GM12878 (cell line): Measurements from ENCODE around the gene GRAMD1B. TPM values are rescaled to one million over a fixed set of nuclear protein-coding genes. Genes with fewer than 3 reads are reported as not detected.

Source experiments
- ATAC-seq: fragments of 200-7000 bp; cut with Tn5 transposase; 3 replicates; pipeline ENCODE4 v1.9.1; 2020; ENCODE audit warnings: mild to moderate bottlenecking, moderate library complexity
- BruUV-seq: library from RNA; stranded (reverse); fragments of 400-500 nt; replicated peaks from 2 replicates; lab custom pipeline; 2021; lab: Mats Ljungman, UMichigan
- CTCF ChIA-PET: fragments of 300-600 bp; sonication (Branson Sonifier 250); formaldehyde crosslinking; extraction: SDS; loops from one replicate; lab custom pipeline; 2021; ENCODE audit warnings: inconsistent platforms; lab: Yijun Ruan, JAX
- POLR2A ChIA-PET: fragments of 350-600 bp; formaldehyde crosslinking; extraction: SDS; loops from one replicate; lab custom pipeline; 2021; ENCODE audit warnings: inconsistent platforms; lab: Charles Lee
- RAD21 ChIA-PET: fragments of 300-600 bp; sonication (Branson Sonifier 250); formaldehyde crosslinking; loops from one replicate; lab custom pipeline; 2023; ENCODE audit warnings: antibody characterized with exemption; ENCODE audit not compliant: unreplicated experiment; lab: Charles Lee
- SMC1A ChIA-PET: fragments of 300-600 bp; sonication (Branson Sonifier 250); formaldehyde crosslinking; loops from one replicate; lab custom pipeline; 2023; ENCODE audit not compliant: unreplicated experiment, uncharacterized antibody; lab: Charles Lee
- DNase-seq: peaks from one replicate; pipeline ENCODE4 v3.0.0-alpha.2; 2011; ENCODE audit warnings: low read depth, low spot score
- FAIRE-seq: peaks from 3 replicates; lab custom pipeline; 2011; peaks lifted over from hg19 to GRCh38; lab: Jason Lieb, UNC
- H2AFZ ChIP-seq: 2 replicates; pipeline ENCODE4 v1.6.0; 2011; ENCODE audit warnings: low read depth, low read length, control low read depth; ENCODE audit not compliant: control insufficient read depth
- H3K27ac ChIP-seq: 2 replicates; pipeline ENCODE4 v1.5.1; 2011; ENCODE audit warnings: control low read depth; ENCODE audit not compliant: control insufficient read depth, insufficient read depth
- H3K27me3 ChIP-seq, 2 experiments: replicated peaks in 1 of 2; 2 replicates each; pipeline versions ENCODE4 v1.6.0 to v1.6.1; 2011; ENCODE audit warnings: low read length in 1 of 2; ENCODE audit not compliant: control insufficient read depth in 2 of 2, insufficient read depth in 2 of 2
- H3K36me3 ChIP-seq, 2 experiments: 2 replicates each; pipeline ENCODE4 v1.5.1; 2011; ENCODE audit warnings: low read length in 1 of 2; ENCODE audit not compliant: control insufficient read depth in 2 of 2, insufficient read depth in 2 of 2
- H3K4me1 ChIP-seq: 2 replicates; pipeline ENCODE4 v1.6.1; 2011; ENCODE audit warnings: mild to moderate bottlenecking, low read length, moderate library complexity, mixed read lengths; ENCODE audit not compliant: control insufficient read depth, insufficient read depth
- H3K4me2 ChIP-seq: 2 replicates; pipeline ENCODE4 v1.6.0; 2011; ENCODE audit warnings: control low read depth; ENCODE audit not compliant: control insufficient read depth, insufficient read depth
- H3K4me3 ChIP-seq: fragments of 200-600 bp; sonication (generic); 2 replicates; pipeline ENCODE4 v1.5.1; 2016
- H3K79me2 ChIP-seq: 2 replicates; pipeline ENCODE4 v1.6.0; 2011; ENCODE audit warnings: low read length; ENCODE audit not compliant: control insufficient read depth, insufficient read depth
- H3K9ac ChIP-seq: 2 replicates; pipeline ENCODE4 v1.8.0; 2011; ENCODE audit warnings: low read length, control low read depth, mixed read lengths; ENCODE audit not compliant: control insufficient read depth, insufficient read depth
- H3K9me3 ChIP-seq: replicated peaks from 3 replicates; pipeline ENCODE4 v1.5.1; 2011; ENCODE audit warnings: mild to moderate bottlenecking, low read length; ENCODE audit not compliant: control insufficient read depth, insufficient read depth
- H4K20me1 ChIP-seq: 2 replicates; pipeline ENCODE4 v1.6.0; 2011; ENCODE audit not compliant: control insufficient read depth, insufficient read depth
- BRCA1 ChIP-seq: IDR thresholded peaks from 2 replicates; pipeline ENCODE4 v1.6.1; 2011; ENCODE audit warnings: low read depth, low read length, improper control_type of control experiment
- CEBPB ChIP-seq, 2 experiments: fragments of 150-350 bp in 1 of 2; IDR thresholded peaks; 2 replicates each; pipeline ENCODE4 v1.6.1; 2012 to 2014; ENCODE audit warnings: low read depth in 2 of 2, low read length in 2 of 2, borderline replicate concordance in 1 of 2, inconsistent platforms in 1 of 2
- ETV6 ChIP-seq, 2 experiments: fragments of 450-650 bp in 1 of 2; IDR thresholded peaks in 1 of 2; conservative IDR thresholded peaks in 1 of 2; 2 replicates each; pipeline ENCODE4 v1.6.1; 2014; ENCODE audit warnings: antibody characterized with exemption in 1 of 2, borderline replicate concordance in 1 of 2, low read depth in 1 of 2, mild to moderate bottlenecking in 1 of 2, moderate library complexity in 1 of 2
- GATAD2B ChIP-seq: fragments of 450-650 bp; conservative IDR thresholded peaks from 2 replicates; pipeline ENCODE4 v1.6.1; 2017; ENCODE audit warnings: low read depth, mild to moderate bottlenecking, moderate library complexity
- NFIC ChIP-seq: IDR thresholded peaks from 2 replicates; pipeline ENCODE4 v1.6.1; 2012; ENCODE audit warnings: low read depth, mild to moderate bottlenecking, inconsistent platforms, low read length, moderate library complexity
- RCOR1 ChIP-seq: conservative IDR thresholded peaks from 2 replicates; pipeline ENCODE4 v1.6.1; 2012; ENCODE audit warnings: low read depth, low read length, improper control_type of control experiment
- WGBS: methylation state at CpG from one replicate; pipeline ENCODE4 v1.1.6; 2016; ENCODE audit warnings: low lambda C conversion rate; ENCODE audit not compliant: insufficient replicate concordance, insufficient coverage; ENCODE audit errors: missing lambda C conversion rate; 5-methylcytosine and 5-hydroxymethylcytosine counted together
- in situ Hi-C: fragments of 300-500 bp; cut with MboI; formaldehyde crosslinking; loops from 9 replicates; pipeline ENCODE4 v1.14.3; 2018; ENCODE audit warnings: mixed read lengths
- intact Hi-C: fragments of 100-400 bp; cut with micrococcal nuclease; formaldehyde crosslinking; loops from one replicate; pipeline ENCODE4 v1.14.2; 2022; ENCODE audit not compliant: unreplicated experiment
- polyA plus RNA-seq, 11 experiments: library from polyadenylated mRNA; depleted of rRNA in 4 of 11; unstranded in 6 of 11; stranded (reverse) in 5 of 11; fragments of >200 nt; fragmentation: Nextera tagmentation in 4 of 11; fragmentation: Illumina TruSeq in 1 of 11; extraction: Ambion mirVana in 4 of 11; extraction: Trizol in 1 of 11; gene quantifications; 1 replicate in 1 of 11; 2 replicates in 10 of 11; pipeline versions ENCODE4 v1.2.1 to v1.2.3, GENCODE V29; 2011 to 2016; ENCODE audit warnings: inconsistent platforms in 2 of 11, missing spikeins in 2 of 11, low read depth in 1 of 11
- total RNA-seq, 4 experiments: library from RNA; depleted of rRNA in 3 of 4; stranded (reverse); fragments of >200 nt in 3 of 4; fragmentation: Illumina TruSeq in 1 of 4; extraction: Trizol in 1 of 4; gene quantifications; 2 replicates each; pipeline versions ENCODE4 v1.2.1 to v1.2.3, GENCODE V29; 2013 to 2021
- TF ChIP-seq, protein P1 (sequence below): fragments of 450-650 bp; IDR thresholded peaks from 2 replicates; pipeline ENCODE4 v1.6.1; 2017; ENCODE audit warnings: mild to moderate bottlenecking, moderate library complexity
- TF ChIP-seq, protein P2 (sequence below): fragments of 450-650 bp; IDR thresholded peaks from 2 replicates; pipeline ENCODE4 v1.6.1; 2017; ENCODE audit warnings: mild to moderate bottlenecking, low read depth, inconsistent platforms; ENCODE audit not compliant: poor library complexity, severe bottlenecking

GRAMD1B gene
- total and polyA plus RNA-seq, 10 of the 15 experiments (the other 5 are each of a cell fraction or from before 2014, with no cell fraction given), result 1.9 to 49.1 (median 26.9) TPM

DNA sequence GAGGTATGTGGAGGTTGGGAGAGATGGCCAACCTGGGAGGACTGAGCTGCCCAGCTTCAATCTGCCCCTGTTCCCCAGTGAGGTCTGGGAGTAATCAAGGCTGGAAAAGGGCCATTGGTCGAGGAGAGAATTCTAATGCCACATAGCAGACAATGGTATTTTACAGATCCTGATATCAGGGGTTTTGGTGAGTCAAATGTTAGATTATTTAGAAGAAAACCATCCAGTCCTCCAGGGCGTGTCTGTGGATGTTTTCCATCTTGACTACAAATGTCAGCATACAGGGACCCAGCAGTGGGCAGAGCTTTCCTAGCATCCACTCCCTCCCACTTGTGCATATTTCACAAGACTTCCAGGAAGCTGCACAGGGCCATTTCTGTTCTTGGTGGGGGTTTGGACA lies 116.4 kb downstream of the GRAMD1B start:
- TF ChIP-seq CEBPB (IDR thresholded peaks at IDR 0.05; ENCODE audit: borderline replicate concordance in 1 of 2, low read depth in 2 of 2, low read length in 2 of 2) (no peak), GATAD2B (no peak)
- ATAC-seq (no peak), FAIRE-seq (no peak), DNase-seq (no peak)
- H4K20me1 ChIP-seq, result 0 out of 2 replicates have a peak, but pooled peaks cover 2% of the 10 kb centered on the region
- no peaks in the 10 kb centered on the region for H3K79me2 ChIP-seq
- POLR2A ChIA-PET, result interaction anchor here (1.1 to 1.7 kb wide), 2 partner anchors 8 to 488 kb away, joined by 3 to 4 read pairs; no protein-coding TSS in a partner anchor
- no peak overlapping the region; the same call in 1 of the 2 replicates for H3K27ac ChIP-seq
- H3K9me3 ChIP-seq, result no peaks in the 10 kb centered on the region
- no TSS peak for BruUV-seq
- WGBS, result 16% methylated on average over 2 of the region's 2 CpGs
- no peaks in the 10 kb centered on the region for H3K27me3 ChIP-seq
- no peak overlapping the region for H3K4me2 ChIP-seq
- in situ Hi-C loops, result no loop called here
- SMC1A ChIA-PET, result interaction anchor here (0.7 to 1.8 kb wide), 19 partner anchors 8 to 243 kb away, joined by 3 to 7 read pairs (median 4); no protein-coding TSS in a partner anchor
- H2AFZ ChIP-seq, result no peak overlapping the region
- CTCF ChIA-PET, result interaction anchor here (0.6 to 5.2 kb wide), 9 partner anchors 8 to 693 kb away, joined by 3 to 26 read pairs (median 5); no protein-coding TSS in a partner anchor
- RAD21 ChIA-PET, result interaction anchor here (0.8 to 1.4 kb wide), 7 partner anchors 9 to 435 kb away, joined by 3 to 7 read pairs (median 3); no protein-coding TSS in a partner anchor
- intact Hi-C loops, result no loop called here
- H3K36me3 ChIP-seq, result no peaks in the 10 kb centered on the region
- no peak overlapping the region for H3K4me3 ChIP-seq
- no peak overlapping the region for H3K9ac ChIP-seq
- H3K4me1 ChIP-seq, result peaks cover 20% of the 10 kb centered on the region

DNA sequence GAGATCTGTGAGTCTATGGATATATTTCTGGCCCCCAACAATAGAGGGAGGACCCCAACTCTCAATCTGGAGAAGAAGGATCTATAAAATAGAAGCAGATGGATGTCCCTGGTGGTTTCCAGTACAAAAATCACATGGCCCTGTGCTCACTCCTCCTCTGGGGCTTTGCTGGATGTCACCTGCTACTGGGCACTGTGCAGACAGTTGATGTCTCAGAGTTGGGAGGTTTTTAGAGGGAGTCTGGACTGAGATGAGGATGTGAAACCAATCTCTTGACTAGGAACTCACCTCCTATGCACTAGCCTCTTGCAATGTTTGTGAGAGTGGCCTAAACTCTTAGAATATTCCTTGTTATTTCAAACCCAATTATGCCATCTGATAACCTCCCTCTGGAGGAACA lies 117.1 kb downstream of the GRAMD1B start:
- peak; percentile 96 for ATAC-seq
- H4K20me1 ChIP-seq, result 0 out of 2 replicates have a peak, but pooled peaks cover 2% of the 10 kb centered on the region
- no peak overlapping the region for H2AFZ ChIP-seq
- TF ChIP-seq, protein P1, sequence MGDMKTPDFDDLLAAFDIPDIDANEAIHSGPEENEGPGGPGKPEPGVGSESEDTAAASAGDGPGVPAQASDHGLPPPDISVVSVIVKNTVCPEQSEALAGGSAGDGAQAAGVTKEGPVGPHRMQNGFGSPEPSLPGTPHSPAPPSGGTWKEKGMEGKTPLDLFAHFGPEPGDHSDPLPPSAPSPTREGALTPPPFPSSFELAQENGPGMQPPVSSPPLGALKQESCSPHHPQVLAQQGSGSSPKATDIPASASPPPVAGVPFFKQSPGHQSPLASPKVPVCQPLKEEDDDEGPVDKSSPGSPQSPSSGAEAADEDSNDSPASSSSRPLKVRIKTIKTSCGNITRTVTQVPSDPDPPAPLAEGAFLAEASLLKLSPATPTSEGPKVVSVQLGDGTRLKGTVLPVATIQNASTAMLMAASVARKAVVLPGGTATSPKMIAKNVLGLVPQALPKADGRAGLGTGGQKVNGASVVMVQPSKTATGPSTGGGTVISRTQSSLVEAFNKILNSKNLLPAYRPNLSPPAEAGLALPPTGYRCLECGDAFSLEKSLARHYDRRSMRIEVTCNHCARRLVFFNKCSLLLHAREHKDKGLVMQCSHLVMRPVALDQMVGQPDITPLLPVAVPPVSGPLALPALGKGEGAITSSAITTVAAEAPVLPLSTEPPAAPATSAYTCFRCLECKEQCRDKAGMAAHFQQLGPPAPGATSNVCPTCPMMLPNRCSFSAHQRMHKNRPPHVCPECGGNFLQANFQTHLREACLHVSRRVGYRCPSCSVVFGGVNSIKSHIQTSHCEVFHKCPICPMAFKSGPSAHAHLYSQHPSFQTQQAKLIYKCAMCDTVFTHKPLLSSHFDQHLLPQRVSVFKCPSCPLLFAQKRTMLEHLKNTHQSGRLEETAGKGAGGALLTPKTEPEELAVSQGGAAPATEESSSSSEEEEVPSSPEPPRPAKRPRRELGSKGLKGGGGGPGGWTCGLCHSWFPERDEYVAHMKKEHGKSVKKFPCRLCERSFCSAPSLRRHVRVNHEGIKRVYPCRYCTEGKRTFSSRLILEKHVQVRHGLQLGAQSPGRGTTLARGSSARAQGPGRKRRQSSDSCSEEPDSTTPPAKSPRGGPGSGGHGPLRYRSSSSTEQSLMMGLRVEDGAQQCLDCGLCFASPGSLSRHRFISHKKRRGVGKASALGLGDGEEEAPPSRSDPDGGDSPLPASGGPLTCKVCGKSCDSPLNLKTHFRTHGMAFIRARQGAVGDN, result no peak
- TF ChIP-seq NFIC, result 0 out of 2 replicates have a peak, but pooled peaks have one; percentile 36
- TF ChIP-seq ETV6 (conservative IDR thresholded peaks at IDR 0.05 in 1 of 2, IDR thresholded peaks at IDR 0.05 in 1 of 2; ENCODE audit: borderline replicate concordance in 1 of 2, low read depth in 1 of 2), result 0 out of 4 replicates have a peak, but pooled peaks of 1 of the 2 experiments have one; percentile 11
- TF ChIP-seq, protein P2, sequence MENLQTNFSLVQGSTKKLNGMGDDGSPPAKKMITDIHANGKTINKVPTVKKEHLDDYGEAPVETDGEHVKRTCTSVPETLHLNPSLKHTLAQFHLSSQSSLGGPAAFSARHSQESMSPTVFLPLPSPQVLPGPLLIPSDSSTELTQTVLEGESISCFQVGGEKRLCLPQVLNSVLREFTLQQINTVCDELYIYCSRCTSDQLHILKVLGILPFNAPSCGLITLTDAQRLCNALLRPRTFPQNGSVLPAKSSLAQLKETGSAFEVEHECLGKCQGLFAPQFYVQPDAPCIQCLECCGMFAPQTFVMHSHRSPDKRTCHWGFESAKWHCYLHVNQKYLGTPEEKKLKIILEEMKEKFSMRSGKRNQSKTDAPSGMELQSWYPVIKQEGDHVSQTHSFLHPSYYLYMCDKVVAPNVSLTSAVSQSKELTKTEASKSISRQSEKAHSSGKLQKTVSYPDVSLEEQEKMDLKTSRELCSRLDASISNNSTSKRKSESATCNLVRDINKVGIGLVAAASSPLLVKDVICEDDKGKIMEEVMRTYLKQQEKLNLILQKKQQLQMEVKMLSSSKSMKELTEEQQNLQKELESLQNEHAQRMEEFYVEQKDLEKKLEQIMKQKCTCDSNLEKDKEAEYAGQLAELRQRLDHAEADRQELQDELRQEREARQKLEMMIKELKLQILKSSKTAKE, result peak; percentile 41
- no peak for TF ChIP-seq BRCA1
- TF ChIP-seq RCOR1, result no peak

More for the DNA sequence above, 117.1 kb downstream of the GRAMD1B start:
- FAIRE-seq (peak; percentile 92), DNase-seq (peak; percentile 34)
- intact Hi-C loops, result no loop called here
- no peak overlapping the region for H3K9ac ChIP-seq
- no peaks in the 10 kb centered on the region for H3K36me3 ChIP-seq
- no peaks in the 10 kb centered on the region for H3K9me3 ChIP-seq
- peaks cover 23% of the 10 kb centered on the region for H3K4me1 ChIP-seq
- H3K4me3 ChIP-seq, result no peak overlapping the region
- CTCF ChIA-PET, result interaction anchor here (0.6 to 5.2 kb wide), 5 partner anchors 7 to 139 kb away, joined by 3 to 26 read pairs (median 8); no protein-coding TSS in a partner anchor
- no peak overlapping the region for H3K27ac ChIP-seq
- no TSS peak for BruUV-seq
- peak overlapping the region; percentile 28; the same call in 1 of the 2 replicates for H3K4me2 ChIP-seq
- SMC1A ChIA-PET, result interaction anchor here (0.8 to 1.8 kb wide), 5 partner anchors 9 to 244 kb away, joined by 3 to 7 read pairs (median 5); no protein-coding TSS in a partner anchor
- in situ Hi-C loops, result no loop called here
- H3K79me2 ChIP-seq, result no peaks in the 10 kb centered on the region
- RAD21 ChIA-PET, result interaction anchor here (1.0 to 1.7 kb wide), 2 partner anchors 31 to 435 kb away, joined by 3 to 8 read pairs; no protein-coding TSS in a partner anchor
- H3K27me3 ChIP-seq, result no peaks in the 10 kb centered on the region
- POLR2A ChIA-PET, result interaction anchor here (1.1 to 1.7 kb wide), 2 partner anchors 9 to 489 kb away, joined by 3 to 4 read pairs; no protein-coding TSS in a partner anchor
